GM19238 (cell line): ENCODE data around the gene MGST3.
"Not testable (repeated sequence)": the region's sequence is repeated elsewhere in the genome, so short reads cannot be mapped to it uniquely, and the experiment has no call there.

Experiments
- DNase-seq: peaks from one replicate; pipeline ENCODE4 v3.0.0; 2011; ENCODE audit warnings: low spot score; ENCODE audit not compliant: insufficient read length

Gene MGST3

DNA sequence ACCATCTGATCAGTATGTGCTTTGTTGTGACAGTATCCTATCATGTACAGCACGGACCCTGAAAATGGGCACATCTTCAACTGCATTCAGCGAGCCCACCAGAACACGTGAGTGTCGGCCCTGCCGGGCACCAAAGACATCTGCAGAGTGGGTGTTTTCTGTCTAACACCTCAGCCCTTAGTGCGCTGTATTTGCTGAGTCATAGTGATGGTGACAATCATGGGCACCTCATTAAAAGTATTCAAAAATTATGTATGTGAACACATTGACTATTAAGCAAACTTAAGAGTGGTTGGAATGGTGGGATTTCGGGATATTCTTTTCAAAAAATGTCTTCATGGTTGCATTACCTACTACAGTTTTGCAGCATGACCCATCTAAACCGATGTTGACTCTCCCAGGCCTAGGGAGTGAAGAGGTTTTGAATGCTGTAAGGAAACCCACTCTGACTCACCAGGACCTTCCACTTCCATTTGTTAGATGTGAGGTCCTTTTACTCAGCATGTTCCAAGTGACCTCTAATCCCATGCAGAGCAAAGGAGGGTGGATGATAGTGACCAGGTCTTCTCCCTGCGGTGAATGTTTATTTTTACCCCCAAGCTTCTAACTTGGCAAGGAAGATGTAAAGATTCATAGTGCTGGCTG, 20.1 kb downstream of the MGST3 start:
- DNase-seq = no peak

GRCh38 chr1:165658766-165659580, 27.9 kb downstream of the MGST3 start:
- DNase-seq = not testable (repeated sequence)

GRCh38 chr1:165659581-165659895, 28.5 kb downstream of the MGST3 start:
- no peak for DNase-seq

GRCh38 chr1:165661703-165662102, 30.7 kb downstream of the MGST3 start:
- no peak for DNase-seq

- DNase-seq = no peak
Measured at GRCh38 chr1:165662186-165662585, 31.2 kb downstream of the MGST3 start.

GRCh38 chr1:165666152-165666825, 35.3 kb downstream of the MGST3 start:
- no peak for DNase-seq

DNA sequence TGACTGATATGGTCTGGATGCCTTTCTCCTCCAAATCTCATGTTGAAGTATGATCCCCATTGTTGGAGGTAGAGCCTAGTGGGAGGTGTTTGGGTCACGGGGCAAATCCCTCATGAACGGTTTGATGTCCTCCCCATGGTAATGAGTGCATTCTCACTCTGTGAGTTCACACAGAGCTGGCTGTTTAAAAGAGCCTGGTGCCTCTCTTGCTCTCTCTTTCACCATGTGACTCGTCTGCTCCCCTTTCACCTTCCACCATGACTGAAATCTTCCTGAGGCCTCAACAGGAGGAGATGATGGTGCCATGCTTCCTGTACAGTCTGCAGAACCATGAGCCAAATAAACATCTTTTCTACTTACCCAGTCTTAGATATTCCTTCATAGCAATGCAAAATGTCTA, 37.1 kb downstream of the MGST3 start:
- no peak for DNase-seq

- no peak for DNase-seq
Measured at GRCh38 chr1:165671526-165671925, 40.5 kb downstream of the MGST3 start.

DNA sequence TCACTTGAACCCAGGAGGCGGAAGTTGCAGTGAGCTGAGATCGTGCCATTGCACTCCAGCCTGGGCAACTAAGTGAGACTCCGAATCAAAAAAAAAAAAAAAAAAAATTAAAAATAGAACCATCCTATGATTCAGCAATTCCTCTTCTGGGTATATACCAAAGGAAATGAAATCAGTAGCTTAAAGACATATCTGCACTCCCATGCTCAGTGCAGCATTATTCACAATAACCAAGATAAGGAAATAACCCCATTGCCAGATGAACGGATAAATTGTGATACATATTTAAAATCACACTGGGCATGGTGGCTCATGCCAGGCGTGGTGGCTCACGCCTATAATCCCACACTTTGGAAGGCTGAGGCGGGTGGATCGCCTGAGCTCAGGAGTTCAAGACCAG, 43.6 kb downstream of the MGST3 start:
- DNase-seq = no peak

DNA sequence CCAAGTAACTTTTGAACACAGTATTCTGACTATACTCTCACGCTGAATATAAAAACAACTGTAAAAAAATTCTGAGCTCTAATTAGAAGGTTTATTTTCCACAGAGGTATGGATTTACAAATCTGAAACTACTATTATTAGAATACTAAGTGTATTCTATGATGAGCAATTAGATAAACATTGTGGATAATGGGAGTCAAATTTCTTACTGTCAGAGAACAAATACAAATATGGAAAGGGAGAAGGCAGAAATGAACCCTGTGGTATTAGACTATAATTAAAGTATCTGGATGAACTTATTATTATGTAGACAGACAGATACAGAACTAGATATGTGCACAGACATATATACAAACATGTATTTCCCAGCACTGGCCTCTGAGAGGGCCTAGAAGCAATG, 44.8 kb downstream of the MGST3 start:
- DNase-seq = no peak

DNA sequence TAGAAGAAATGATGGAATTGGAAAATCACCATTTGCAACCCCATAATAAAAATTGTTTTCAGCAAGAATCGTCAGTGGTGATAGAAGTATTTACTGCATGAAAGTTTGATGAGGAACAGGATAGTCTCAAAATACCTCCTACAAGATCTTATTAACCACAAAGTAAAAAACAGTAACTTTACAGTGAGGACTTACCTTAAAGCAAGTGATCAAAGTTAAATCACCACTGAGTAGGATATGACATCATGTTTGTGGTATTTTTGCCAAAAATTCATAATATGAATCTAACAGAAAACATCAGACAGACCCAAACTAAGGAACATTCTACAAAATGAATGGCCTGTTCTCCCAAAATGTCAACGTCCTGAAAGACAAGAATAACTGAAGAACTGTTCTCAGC, 47.5 kb downstream of the MGST3 start:
- DNase-seq = no peak

- no peak for DNase-seq
Measured at GRCh38 chr1:165679282-165680036, 48.4 kb downstream of the MGST3 start.

DNA sequence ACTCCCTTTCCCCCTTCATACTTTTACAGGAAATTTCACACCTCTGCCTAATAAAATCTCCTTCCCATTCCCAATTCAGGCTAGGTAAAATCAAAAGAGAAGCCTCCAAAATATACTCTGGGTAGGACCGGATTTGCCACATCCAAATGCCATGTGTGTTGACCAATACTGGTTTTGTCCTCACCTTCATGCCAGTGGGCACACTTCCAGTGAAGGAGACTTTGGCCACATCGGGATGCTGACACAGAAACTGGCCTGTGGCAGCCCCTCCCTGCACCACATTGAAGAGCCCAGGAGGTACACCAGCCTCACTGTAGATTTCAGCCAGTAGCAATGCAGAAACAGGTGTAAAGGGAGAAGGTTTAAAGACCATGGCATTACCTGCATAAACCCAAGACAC, 49.3 kb downstream of the MGST3 start:
- DNase-seq = no peak

GRCh38 chr1:165680773-165681172, 49.7 kb downstream of the MGST3 start:
- DNase-seq = not testable (repeated sequence)

- DNase-seq = no peak
Measured at GRCh38 chr1:165683848-165684485, 52.9 kb downstream of the MGST3 start.

DNA sequence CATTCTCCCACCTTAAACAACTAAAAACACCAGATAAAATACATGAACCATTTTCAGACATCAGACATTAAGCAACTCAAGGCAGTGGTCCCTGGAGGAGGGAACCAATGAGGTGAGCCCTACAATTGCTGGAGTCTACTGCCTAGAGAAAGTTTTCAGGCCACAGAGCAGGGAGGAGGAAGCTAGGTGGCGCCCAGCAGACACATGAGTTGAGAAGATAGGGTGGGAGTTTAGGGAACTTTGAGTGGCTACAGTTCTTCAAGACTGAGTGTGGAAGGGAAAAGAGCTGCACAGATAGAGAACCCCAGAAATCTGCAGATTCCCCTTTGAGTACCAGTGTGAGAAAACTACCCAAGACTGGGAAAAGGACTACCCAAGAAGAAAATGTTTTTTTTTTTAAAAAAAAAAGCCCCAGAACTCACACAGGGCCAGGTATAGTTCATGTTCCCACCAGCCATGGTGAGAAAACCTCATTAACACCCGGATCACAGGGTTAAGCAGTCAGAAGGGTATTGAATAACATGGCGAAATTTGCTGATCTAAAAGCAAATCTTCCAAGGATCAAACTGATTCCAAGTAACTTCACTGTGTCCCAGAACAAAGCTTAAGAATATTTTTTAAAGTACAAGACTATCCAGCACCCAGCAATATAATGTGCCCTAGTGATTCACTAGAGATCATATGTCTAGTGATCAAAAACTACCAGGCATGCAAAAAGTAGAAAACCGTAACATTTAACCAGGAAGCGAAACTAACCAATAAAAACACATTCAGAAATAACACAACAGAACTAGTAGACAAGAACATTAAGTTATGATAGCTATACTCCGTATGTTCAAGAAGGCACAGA, 55.3 kb downstream of the MGST3 start:
- DNase-seq = no peak

DNA sequence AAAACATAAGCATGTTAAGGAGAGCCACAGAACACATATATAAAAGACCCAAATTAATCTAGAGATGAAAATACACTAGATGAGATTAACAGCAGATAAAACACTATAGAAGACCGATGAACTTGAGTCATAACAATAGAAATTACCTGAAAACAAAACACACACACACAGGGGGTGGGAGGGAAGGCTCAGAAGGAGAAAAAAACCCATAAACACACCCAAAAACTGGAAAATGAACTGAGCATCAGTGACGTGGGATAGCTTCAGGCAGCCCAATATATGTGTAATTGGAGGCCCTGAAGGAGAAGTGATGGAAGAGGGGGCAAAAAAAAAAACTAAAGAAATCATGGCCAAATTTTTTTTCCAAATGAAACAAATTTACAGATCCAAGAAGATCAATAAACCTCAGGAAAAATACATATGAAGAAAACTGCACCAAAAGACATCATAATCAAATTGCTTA, 56.0 kb downstream of the MGST3 start:
- DNase-seq = no peak

GRCh38 chr1:165688046-165688445, 57.0 kb downstream of the MGST3 start:
- DNase-seq = no peak

- no peak for DNase-seq
Measured at GRCh38 chr1:165695031-165695430, 64.0 kb downstream of the MGST3 start.

DNA sequence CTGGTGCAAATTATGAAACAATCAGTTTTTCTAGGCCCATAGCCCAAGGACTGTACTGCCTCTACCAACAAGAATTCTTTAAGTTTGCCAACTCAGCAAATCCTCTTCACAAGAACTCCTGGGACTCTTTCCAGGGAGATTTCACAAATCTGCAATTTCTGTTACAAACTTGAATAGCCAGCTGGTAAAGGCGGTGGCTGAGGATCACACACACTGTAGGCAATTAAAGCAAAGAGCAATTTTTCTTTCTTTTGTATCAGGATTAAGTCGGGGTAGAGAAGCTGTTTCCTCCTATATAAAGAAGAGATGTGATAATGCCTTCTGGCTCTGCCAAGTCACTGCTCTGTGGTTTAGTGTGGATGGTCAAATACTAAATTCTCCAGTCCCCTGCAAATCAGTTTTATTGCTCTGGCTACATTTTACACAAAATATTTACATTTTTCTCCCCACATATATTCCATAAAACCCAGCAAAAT, 65.6 kb downstream of the MGST3 start:
- no peak for DNase-seq
